Activated naive CD4-positive, alpha-beta T cell treated with anti-CD3 and anti-CD28 coated beads for 36 hours (primary cell): ENCODE data around the gene NMT1. TPM values are rescaled to one million over a fixed set of nuclear protein-coding genes. Genes with fewer than 3 reads are reported as not detected.

Experiments used
- CTCF ChIA-PET: fragments of 350-600 bp; sonication (Branson Sonifier 250); formaldehyde crosslinking; loops from one replicate; lab custom pipeline; 2021; ENCODE audit warnings: antibody characterized with exemption; lab: Charles Lee
- DNase-seq: peaks from one replicate; pipeline ENCODE4 v3.0.0-alpha.2; 2020
- H3K27ac Mint-ChIP-seq: one replicate; pipeline ENCODE4 v1.8.0; 2021; ENCODE audit warnings: mild to moderate bottlenecking, mixed read lengths
- H3K27me3 Mint-ChIP-seq: one replicate; pipeline ENCODE4 v1.8.0; 2021; ENCODE audit warnings: low read depth, mixed read lengths
- H3K36me3 Mint-ChIP-seq: one replicate; pipeline ENCODE4 v1.8.0; 2021; ENCODE audit warnings: low read depth, mixed read lengths
- H3K4me1 Mint-ChIP-seq: one replicate; pipeline ENCODE4 v1.8.0; 2021; ENCODE audit warnings: low read depth, mixed read lengths
- H3K4me3 Mint-ChIP-seq: one replicate; pipeline ENCODE4 v1.8.0; 2021; ENCODE audit warnings: mild to moderate bottlenecking, moderate library complexity, mixed read lengths
- H3K9me3 Mint-ChIP-seq: one replicate; pipeline ENCODE4 v1.8.0; 2021; ENCODE audit warnings: mixed read lengths
- intact Hi-C: fragments of 100-400 bp; cut with micrococcal nuclease; formaldehyde crosslinking; loops from one replicate; pipeline ENCODE4 v1.15.1; 2023
- total RNA-seq, 2 experiments: library from RNA; stranded (reverse); gene quantifications; one replicate each; pipeline ENCODE4 v1.2.3, GENCODE V29; 2021

NMT1 gene
- total RNA-seq, 2 experiments from 2014 or later, result 234 to 235 TPM

DNA sequence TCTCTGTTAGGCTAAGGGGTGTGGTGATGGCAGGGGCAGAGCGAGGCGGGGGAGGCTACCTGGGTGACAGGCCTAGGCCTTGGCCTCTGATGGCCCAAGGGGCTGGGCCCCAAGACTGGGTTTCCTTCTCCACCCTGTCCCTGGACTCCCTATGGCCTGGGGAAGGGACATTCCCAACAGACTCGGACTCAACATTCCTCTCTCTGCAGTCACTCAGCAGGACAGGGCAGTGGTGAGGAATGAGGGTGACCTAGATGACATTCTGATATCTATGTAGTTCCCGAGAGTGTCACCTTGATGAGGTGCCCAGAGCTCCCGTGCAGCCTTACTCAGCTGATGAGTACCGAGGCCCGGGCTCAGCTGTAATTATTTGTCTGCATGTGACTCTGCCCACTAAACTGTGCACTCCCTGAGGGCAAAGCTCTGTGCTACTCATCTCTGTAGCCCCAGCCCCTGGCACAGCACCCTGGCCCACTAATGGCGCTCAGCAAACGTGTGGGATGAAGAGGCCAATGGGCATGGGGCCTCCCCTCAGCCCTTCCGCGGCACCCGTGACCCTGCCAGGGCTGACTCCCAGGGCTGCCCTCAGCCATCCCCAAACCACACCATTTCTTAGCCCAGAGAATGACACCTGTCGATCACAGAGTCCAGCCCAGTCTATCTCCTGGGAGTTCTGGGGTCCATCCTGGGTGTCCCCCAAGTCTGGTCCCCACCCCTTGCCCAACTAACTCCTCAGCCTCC lies 69.0 kb downstream of the NMT1 start:
- H3K36me3 Mint-ChIP-seq, result no peaks in the 10 kb centered on the region
- CTCF ChIA-PET, result interaction anchor here (0.5 to 1.2 kb wide), 4 partner anchors 11 to 68 kb away, joined by 3 to 5 read pairs (median 4); no protein-coding TSS in a partner anchor
- peaks cover 4% of the 10 kb centered on the region for H3K27me3 Mint-ChIP-seq
- H3K27ac Mint-ChIP-seq, result no peak overlapping the region
- DNase-seq, result no peak
- H3K4me3 Mint-ChIP-seq, result no peak overlapping the region
- no peaks in the 10 kb centered on the region for H3K9me3 Mint-ChIP-seq
- peaks cover 5% of the 10 kb centered on the region for H3K4me1 Mint-ChIP-seq
- intact Hi-C loops, result no loop called here

DNA sequence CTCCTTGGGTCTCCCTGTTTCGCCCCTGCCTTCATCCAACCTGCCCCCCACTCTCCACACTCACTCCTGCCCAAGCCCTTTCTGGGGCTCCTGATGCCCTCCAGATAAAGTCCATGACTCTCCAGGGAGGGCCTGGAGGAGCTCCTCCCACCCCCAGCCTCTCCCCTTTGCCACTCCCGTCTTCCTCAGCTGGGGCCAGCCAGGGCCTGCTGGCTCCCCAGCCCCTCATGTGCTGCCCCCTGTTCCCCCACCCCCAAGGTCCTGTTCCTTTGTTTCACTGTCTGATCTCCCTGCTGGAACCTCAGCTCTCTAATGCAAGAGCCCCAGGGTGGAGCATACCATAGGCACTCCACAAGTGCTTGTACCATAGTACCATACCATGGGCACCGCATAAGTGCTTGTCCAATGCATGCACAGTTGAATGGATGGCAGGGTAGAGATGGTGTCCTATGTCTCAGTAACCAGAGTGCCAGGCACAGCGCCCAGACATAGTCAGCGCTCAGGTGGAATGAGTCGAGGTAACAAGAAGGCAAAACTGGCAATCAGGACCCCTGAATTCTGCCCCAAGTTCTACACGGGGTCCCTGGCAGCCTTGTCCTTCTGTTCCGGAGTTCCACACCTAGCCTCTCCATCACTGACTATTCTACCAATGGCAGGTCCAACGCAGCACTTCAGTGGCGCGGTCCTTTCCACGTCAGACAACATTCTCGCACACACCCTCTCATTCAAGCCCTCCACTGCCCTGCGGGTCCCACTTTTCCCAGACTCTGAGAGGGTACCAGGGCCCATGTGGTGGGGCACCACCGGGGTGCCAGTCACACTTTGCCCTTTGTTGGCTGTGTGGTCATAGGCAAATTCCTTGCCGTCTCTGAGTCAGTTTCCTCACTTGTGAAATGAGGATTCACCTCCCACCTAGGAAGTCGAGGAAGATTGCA lies 69.8 kb downstream of the NMT1 start:
- Mint-ChIP-seq H3K4me1 (peaks cover 6% of the 10 kb centered on the region), H3K36me3 (no peaks in the 10 kb centered on the region), H3K4me3 (peak overlapping the region; percentile 47), H3K27me3 (peaks cover 4% of the 10 kb centered on the region), H3K27ac (no peak overlapping the region), H3K9me3 (no peaks in the 10 kb centered on the region)
- DNase-seq, result no peak
- intact Hi-C loops, result no loop called here
- CTCF ChIA-PET, result interaction anchor here (1.0 to 10.2 kb wide), 4 partner anchors 12 to 214 kb away, joined by 3 to 252 read pairs (median 4); partner anchors contain the start of genes HEXIM1 and HEXIM2

DNA sequence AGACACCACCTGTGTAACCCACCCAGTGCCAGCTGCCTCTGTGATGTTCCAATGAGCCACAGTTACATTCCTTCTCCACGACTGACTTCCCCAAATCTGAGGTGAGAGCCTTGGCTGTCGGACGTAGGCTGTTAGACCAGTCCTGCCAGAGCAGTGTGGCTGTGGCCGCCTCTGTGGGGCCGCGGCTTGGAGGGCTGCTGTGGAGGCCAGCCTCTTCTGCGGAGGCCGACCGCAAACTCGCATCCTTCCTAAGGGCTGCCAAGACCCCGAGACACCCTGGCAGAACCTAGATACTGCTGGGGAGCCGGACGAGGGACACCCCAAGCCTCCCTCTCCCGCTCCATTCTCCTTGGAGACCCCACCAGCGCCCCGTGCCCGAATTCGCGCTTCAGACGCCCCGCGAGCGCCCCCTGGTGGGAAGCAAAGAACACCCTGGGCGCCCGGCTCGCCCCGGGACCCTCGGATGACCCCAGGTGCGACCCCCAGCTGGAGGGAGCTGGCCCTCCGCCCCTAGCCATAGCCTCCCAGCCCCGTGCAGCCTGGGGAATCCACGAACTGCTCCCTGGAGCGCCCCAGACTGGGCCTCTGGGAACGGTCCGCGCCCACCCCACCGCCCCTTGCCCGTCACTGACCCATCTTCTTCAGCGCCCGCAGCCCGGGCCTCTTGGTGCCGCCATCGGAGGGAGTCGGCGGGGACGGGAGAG lies 70.7 kb downstream of the NMT1 start:
- intact Hi-C loops, result loop anchor here (1.0 kb wide), 1 partner anchor 211 kb away; no protein-coding TSS in a partner anchor
- H3K36me3 Mint-ChIP-seq, result no peaks in the 10 kb centered on the region
- H3K4me1 Mint-ChIP-seq, result peaks cover 8% of the 10 kb centered on the region
- CTCF ChIA-PET, result interaction anchor here (1.0 to 10.2 kb wide), 5 partner anchors 23 to 215 kb away, joined by 3 to 252 read pairs (median 4); partner anchors contain the start of genes HEXIM1 and HEXIM2
- peak; percentile 58 for DNase-seq
- H3K27me3 Mint-ChIP-seq, result peaks cover 4% of the 10 kb centered on the region
- peak overlapping the region; percentile 47 for H3K4me3 Mint-ChIP-seq
- H3K9me3 Mint-ChIP-seq, result no peaks in the 10 kb centered on the region
- H3K27ac Mint-ChIP-seq, result no peak overlapping the region

DNA sequence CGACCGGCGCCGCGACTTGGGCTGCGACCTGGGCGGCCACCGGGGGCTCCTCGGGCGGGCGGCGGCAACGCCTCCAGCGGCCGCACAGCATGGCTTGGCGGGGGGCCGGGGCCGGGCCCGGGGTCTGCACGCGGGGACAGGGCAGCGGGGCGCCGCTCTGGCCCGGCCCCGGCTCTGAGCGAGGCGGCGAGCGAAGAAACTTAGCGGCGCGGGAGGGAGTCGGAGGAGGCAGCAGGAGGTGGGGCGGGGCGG lies 71.1 kb downstream of the NMT1 start, which contains the start of gene PLCD3:
Gene PLCD3 (minus strand): TSS at position 196 of the 252 bp plus-strand sequence. CDS start 105 bp downstream, at position 91.
- intact Hi-C loops, result loop anchor here (1.0 kb wide), 1 partner anchor 212 kb away; no protein-coding TSS in a partner anchor
- Mint-ChIP-seq H3K27ac (peak within 1 kb of the TSS; percentile 69), H3K27me3 (peaks cover 4% of the 10 kb centered on the region), H3K4me1 (peaks cover 8% of the 10 kb centered on the region), H3K4me3 (peak within 1 kb of the TSS; percentile 89), H3K36me3 (no peaks in the 10 kb centered on the region), H3K9me3 (no peaks in the 10 kb centered on the region)
- CTCF ChIA-PET, result interaction anchor here (0.6 to 10.2 kb wide), 7 partner anchors 23 to 215 kb away, joined by 3 to 252 read pairs (median 4); partner anchors contain the start of genes HEXIM1 and HEXIM2
- no peak for DNase-seq

DNA sequence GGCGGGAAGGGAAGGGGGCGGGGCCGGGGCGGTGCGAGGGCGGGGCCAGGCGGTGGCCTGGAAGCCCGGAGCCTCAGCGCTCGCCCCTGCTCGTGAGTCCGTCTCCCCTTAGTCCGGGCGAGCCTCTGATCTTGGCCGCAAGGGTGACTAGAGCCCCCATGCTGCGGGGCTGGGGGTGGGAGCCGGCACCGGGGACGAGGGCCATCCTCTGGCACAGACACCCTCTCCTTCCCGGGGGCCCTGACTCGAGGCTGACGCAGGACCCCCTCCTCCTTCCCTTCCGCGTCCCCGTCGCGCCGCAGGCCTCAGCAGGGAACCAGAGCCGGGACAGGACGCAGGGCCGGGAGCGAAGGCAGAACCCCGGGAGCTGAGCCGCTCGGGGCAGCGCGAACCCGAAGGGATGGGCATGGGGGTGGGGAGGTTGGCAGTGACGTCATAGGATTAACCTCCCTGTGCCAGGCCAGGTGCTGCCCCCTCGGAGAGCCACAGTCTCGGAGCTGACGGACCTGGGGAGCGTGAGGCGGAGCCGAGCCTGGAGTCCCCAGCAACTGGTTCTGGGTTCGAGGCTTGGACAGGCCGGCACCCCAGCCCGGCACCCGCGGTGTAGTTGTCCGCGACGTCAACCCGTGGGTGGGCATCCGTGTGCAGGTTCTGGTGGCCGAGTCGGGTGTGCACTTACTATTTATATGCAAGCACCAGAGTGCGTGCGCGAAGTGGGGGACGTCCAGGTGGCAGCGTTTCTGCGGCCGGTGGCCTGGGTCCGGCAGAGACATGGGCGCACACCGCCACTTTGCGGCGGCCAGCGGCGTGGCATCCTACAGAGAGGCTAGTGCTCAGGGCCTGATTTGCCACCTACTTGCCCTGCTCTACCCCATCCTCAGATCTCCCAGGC lies 71.7 kb downstream of the NMT1 start:
- Mint-ChIP-seq H3K27ac (peak overlapping the region; percentile 69), H3K4me3 (peak overlapping the region; percentile 89), H3K27me3 (peaks cover 4% of the 10 kb centered on the region), H3K36me3 (no peaks in the 10 kb centered on the region), H3K9me3 (no peaks in the 10 kb centered on the region), H3K4me1 (peaks cover 8% of the 10 kb centered on the region)
- intact Hi-C loops, result loop anchor here (1.0 kb wide), 3 partner anchors 83 to 234 kb away; partner anchors contain the start of gene EFTUD2
- CTCF ChIA-PET, result interaction anchor here (0.6 to 10.2 kb wide), 9 partner anchors 22 to 287 kb away, joined by 3 to 255 read pairs (median 4); partner anchors contain the start of genes HEXIM1 and HEXIM2
- peak; percentile 75 for DNase-seq

DNA sequence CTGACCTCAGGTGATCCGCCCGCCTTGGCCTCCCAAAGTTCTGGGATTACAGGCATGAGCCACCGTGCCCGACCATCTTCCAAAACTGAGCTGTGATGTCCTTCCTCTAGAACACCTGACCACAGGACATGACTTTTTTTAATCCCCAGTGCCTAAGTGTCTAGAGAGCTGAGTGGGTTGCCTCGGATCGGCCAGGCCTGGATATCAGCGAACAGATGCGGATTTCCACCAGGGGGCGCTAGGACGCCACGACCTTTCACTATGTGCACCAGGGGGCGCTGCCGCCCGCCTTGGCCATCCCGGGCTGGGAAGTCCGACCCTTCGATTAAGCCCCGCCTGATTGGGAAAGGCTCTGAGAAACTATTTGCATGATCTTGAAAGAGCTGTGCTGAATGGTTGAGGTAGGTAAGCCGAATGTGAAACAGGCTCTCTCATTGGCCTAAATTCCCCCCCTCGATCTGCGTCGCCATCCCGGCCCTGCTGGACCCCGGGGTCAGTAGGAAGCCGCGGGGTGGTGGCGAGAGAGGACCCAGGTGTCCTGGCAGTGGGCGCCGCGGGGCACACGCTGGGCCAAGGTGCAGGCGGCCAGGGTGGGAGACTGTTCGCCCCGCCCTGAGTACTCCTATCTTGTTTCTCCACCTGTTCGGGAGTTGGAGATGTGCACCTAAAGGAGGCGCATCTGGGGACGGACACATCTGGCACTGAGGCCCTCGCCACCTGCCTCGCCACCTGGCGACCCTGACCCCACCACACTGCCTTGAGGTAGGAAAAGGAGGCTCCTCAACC lies 74.3 kb downstream of the NMT1 start, which contains the start of gene ACBD4:
Gene ACBD4 (plus strand): TSS at position 496 of the 786 bp plus-strand sequence. CDS start 458 bp downstream, outside the sequence.
- Mint-ChIP-seq H3K36me3 (no peaks in the 10 kb centered on the region), H3K27ac (peak within 1 kb of the TSS; percentile 75), H3K9me3 (no peaks in the 10 kb centered on the region), H3K27me3 (peaks cover 4% of the 10 kb centered on the region), H3K4me3 (peak within 1 kb of the TSS; percentile 90), H3K4me1 (peaks cover 8% of the 10 kb centered on the region)
- CTCF ChIA-PET, result interaction anchor here (0.5 to 10.2 kb wide), 59 partner anchors 10 to 864 kb away, joined by 3 to 255 read pairs (median 4); partner anchors contain the start of genes HEXIM1, HEXIM2 and STH
- intact Hi-C loops, result loop anchor here (1.0 kb wide), 6 partner anchors 13 to 360 kb away; partner anchors contain the start of genes HEXIM1 and HEXIM2
- DNase-seq, result peak; percentile 98

DNA sequence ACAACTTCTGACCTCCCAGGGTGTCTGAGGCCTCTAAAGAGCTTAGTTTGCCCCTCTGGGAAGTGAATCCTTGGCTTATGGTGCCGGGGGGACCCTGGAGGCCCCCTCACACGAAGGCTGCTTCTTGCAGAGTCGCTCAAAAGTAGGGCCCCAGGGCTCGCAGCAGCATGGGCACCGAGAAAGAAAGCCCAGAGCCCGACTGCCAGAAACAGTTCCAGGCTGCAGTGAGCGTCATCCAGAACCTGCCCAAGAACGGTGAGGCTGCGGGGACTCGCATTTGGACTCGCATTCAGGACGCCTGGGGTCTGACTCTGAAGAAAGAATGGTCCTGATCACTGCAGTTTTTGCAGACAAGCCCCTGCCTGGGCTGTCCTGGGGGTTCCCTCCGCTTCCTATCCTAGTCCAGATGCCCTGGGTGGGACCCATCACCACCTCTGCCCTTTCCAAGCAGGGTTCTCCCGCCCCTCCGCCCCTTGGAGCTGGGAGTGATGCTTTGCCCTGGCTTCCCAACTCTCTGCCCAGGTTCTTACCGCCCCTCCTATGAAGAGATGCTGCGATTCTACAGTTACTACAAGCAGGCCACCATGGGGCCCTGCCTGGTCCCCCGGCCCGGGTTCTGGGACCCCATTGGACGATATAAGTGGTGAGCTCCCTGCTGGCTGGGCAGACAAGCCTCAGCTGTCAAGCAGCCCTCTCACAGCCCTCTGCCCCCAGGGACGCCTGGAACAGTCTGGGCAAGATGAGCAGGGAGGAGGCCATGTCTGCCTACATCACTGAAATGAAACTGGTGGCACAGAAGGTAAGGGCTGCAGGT lies 75.1 kb downstream of the NMT1 start:
- H3K27me3 Mint-ChIP-seq, result peaks cover 3% of the 10 kb centered on the region
- H3K4me3 Mint-ChIP-seq, result peak overlapping the region; percentile 90
- CTCF ChIA-PET, result interaction anchor here (0.5 to 10.2 kb wide), 57 partner anchors 9 to 863 kb away, joined by 3 to 255 read pairs (median 5); partner anchors contain the start of genes HEXIM1, HEXIM2 and STH
- H3K9me3 Mint-ChIP-seq, result no peaks in the 10 kb centered on the region
- H3K36me3 Mint-ChIP-seq, result no peaks in the 10 kb centered on the region
- peaks cover 8% of the 10 kb centered on the region for H3K4me1 Mint-ChIP-seq
- no peak for DNase-seq
- peak overlapping the region; percentile 75 for H3K27ac Mint-ChIP-seq
- intact Hi-C loops, result loop anchor here (1.0 kb wide), 6 partner anchors 12 to 361 kb away; partner anchors contain the start of genes HEXIM1 and HEXIM2

DNA sequence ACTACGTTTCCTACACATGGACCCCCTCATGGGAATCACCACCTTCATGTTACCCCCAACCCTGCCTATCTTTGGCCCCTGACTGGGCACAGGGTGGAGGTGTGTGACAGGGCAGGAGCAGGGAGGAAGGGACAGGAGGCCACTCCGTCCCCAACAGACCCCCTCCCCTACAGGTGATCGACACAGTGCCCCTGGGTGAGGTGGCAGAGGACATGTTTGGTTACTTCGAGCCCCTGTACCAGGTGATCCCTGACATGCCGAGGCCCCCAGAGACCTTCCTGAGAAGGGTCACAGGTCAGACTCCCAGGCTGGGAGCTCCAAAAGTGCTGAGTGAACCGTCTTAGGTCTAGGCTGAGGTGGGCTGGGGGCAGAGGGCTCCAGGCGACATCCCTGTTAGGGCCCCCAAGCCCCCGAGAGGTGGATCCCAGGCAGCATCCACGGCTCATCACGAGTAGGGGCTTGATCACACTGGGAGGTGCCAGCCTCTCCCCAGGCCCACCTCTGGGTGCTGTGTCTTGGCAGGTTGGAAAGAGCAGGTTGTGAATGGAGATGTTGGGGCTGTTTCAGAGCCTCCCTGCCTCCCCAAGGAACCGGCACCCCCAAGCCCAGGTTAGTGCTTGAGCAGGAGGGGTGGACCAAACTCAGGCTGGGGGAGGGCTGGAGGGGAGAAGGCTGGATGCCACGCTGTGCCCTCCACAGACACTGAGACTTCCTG lies 75.9 kb downstream of the NMT1 start:
- H3K4me1 Mint-ChIP-seq, result peaks cover 8% of the 10 kb centered on the region

More for the DNA sequence above, 75.9 kb downstream of the NMT1 start:
- intact Hi-C loops, result no loop called here
- H3K27ac Mint-ChIP-seq, result no peak overlapping the region
- DNase-seq, result no peak
- CTCF ChIA-PET, result interaction anchor here (0.5 to 10.2 kb wide), 6 partner anchors 18 to 264 kb away, joined by 3 to 255 read pairs (median 16); partner anchors contain the start of genes HEXIM1 and HEXIM2
- H3K9me3 Mint-ChIP-seq, result no peaks in the 10 kb centered on the region
- peak overlapping the region; percentile 90 for H3K4me3 Mint-ChIP-seq
- no peaks in the 10 kb centered on the region for H3K36me3 Mint-ChIP-seq
- H3K27me3 Mint-ChIP-seq, result no peaks in the 10 kb centered on the region
